HG03342 (cell line): ENCODE measurements around the gene RBM41.

Experiments used
- ATAC-seq: cut with Tn5 transposase; IDR thresholded peaks from one replicate; pipeline ENCODE4 v1.9.1; 2021; ENCODE audit warnings: mild to moderate bottlenecking, moderate library complexity; ENCODE audit not compliant: unreplicated experiment

Gene RBM41

GRCh38 chrX:107047622-107048021 is 71.0 kb downstream of the RBM41 start:
- ATAC-seq = no peak

- ATAC-seq = no peak
These were observed 88.9 kb downstream of the RBM41 start for GRCh38 chrX:107029752-107030151.

- ATAC-seq = no peak
These were observed 93.1 kb downstream of the RBM41 start for GRCh38 chrX:107025545-107025944.

DNA sequence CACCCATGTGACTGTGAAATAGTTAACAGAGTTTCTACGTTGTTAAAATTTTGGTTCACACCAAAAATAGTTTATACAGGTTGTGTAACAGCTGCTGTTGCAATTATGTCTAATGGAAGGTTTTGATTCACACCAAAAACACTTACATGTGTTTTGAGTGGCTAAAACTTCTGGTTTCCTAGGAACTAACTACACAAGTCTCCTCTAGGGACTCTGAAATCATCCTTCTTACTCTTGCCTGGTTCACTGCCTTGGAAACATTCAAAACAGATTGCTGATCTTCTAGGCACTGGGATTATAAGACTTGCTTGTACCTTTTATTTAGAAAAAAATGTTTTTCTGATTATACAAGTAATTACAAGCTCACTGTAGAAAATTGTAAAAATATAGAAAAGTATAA is 103.7 kb downstream of the RBM41 start:
- no peak for ATAC-seq
